Measurements from ENCODE around the gene SIKE1. TPM values are rescaled to one million over a fixed set of nuclear protein-coding genes. Genes with fewer than 3 reads are reported as not detected.

SIKE1 gene
- polyA plus RNA-seq, 3 donors: 15.2 to 30.4 (median 26.9) TPM

GRCh38 chr1:114749835-114750234 lies 30.6 kb downstream of the SIKE1 start:
- Mint-ChIP-seq H3K4me1 (peaks cover 43% of the 10 kb centered on the region), H3K4me3 (no peak overlapping the region), H3K9me3 (no peaks in the 10 kb centered on the region), H3K36me3 (peaks cover 43 to 61% of the 10 kb centered on the region in 2 donors), H3K27me3 (ENCODE audit: low read depth in 3 of 3) (peaks cover 0 to 2% (median 0%) of the 10 kb centered on the region in 3 donors), H3K27ac (no peak overlapping the region)
- H3K27ac ChIP-seq (ENCODE audit: low read depth in 1 of 2, low read length in 2 of 2): peak overlapping the region in 1 of 2 donors; percentile 13
- no peak overlapping the region for H3K4me2 ChIP-seq (replicated peaks; ENCODE audit: extremely low read depth, low read length, poor library complexity, severe bottlenecking)
- peaks cover 46 to 63% of the 10 kb centered on the region in 2 donors for H3K36me3 ChIP-seq (replicated peaks in 1 of 2; ENCODE audit: control insufficient read depth in 1 of 2, insufficient read depth in 2 of 2, low read length in 2 of 2)
- WGBS (ENCODE audit: insufficient coverage): 96% methylated on average over 3 of the region's 5 CpGs
- H4K20me1 ChIP-seq (ENCODE audit: insufficient read depth, low read length): peaks cover 100% of the 10 kb centered on the region
- H3K4me1 ChIP-seq (ENCODE audit: control insufficient read depth in 1 of 2, insufficient read depth in 2 of 2, low read length in 2 of 2): peaks cover 2 to 12% of the 10 kb centered on the region in 2 donors
- no peak for DNase-seq
- peaks cover 100% of the 10 kb centered on the region for H3K79me2 ChIP-seq (ENCODE audit: insufficient read depth, low read length)
- no peaks in the 10 kb centered on the region for H3K27me3 ChIP-seq (ENCODE audit: control insufficient read depth in 2 of 2, insufficient read depth in 2 of 2, low read length in 2 of 2)
- no peak overlapping the region for H3K4me3 ChIP-seq (replicated peaks in 1 of 3; ENCODE audit: low read depth in 2 of 3, low read length in 3 of 3)
- no peaks in the 10 kb centered on the region for H3K9me3 ChIP-seq (replicated peaks in 1 of 2; ENCODE audit: control insufficient read depth in 1 of 2, insufficient read depth in 1 of 2, low read length in 2 of 2)
- no peak for TF ChIP-seq CTCF (IDR thresholded peaks at IDR 0.05)
- no peak overlapping the region for H3K9ac ChIP-seq (ENCODE audit: insufficient read depth, low read length, poor library complexity, severe bottlenecking)
- intact Hi-C loops (cut with micrococcal nuclease): no loop called here
- H2AFZ ChIP-seq (ENCODE audit: insufficient read depth, low read depth, low read length, poor library complexity, severe bottlenecking): no peak overlapping the region

GRCh38 chr1:114746450-114747121 lies 33.9 kb downstream of the SIKE1 start:
- no peaks in the 10 kb centered on the region for H3K9me3 ChIP-seq (replicated peaks in 1 of 2; ENCODE audit: control insufficient read depth in 1 of 2, insufficient read depth in 1 of 2, low read length in 2 of 2)
- no peaks in the 10 kb centered on the region for H3K9me3 Mint-ChIP-seq
- intact Hi-C loops (cut with micrococcal nuclease): no loop called here
- peak overlapping the region in 1 of 2 donors; percentile 36 for H3K27ac ChIP-seq (ENCODE audit: low read depth in 1 of 2, low read length in 2 of 2)
- no peak overlapping the region for H3K9ac ChIP-seq (ENCODE audit: insufficient read depth, low read length, poor library complexity, severe bottlenecking)
- WGBS (ENCODE audit: insufficient coverage): 86% methylated on average over 2 of the region's 6 CpGs
- H3K36me3 ChIP-seq (replicated peaks in 1 of 2; ENCODE audit: control insufficient read depth in 1 of 2, insufficient read depth in 2 of 2, low read length in 2 of 2): peaks cover 60 to 95% of the 10 kb centered on the region in 2 donors
- H3K36me3 Mint-ChIP-seq: peaks cover 61 to 85% of the 10 kb centered on the region in 2 donors
- H4K20me1 ChIP-seq (ENCODE audit: insufficient read depth, low read length): peaks cover 100% of the 10 kb centered on the region
- H3K79me2 ChIP-seq (ENCODE audit: insufficient read depth, low read length): peaks cover 100% of the 10 kb centered on the region
- H3K4me3 Mint-ChIP-seq: no peak overlapping the region
- no peak overlapping the region for H3K4me2 ChIP-seq (replicated peaks; ENCODE audit: extremely low read depth, low read length, poor library complexity, severe bottlenecking)
- no peaks in the 10 kb centered on the region for H3K27me3 ChIP-seq (ENCODE audit: control insufficient read depth in 2 of 2, insufficient read depth in 2 of 2, low read length in 2 of 2)
- H2AFZ ChIP-seq (ENCODE audit: insufficient read depth, low read depth, low read length, poor library complexity, severe bottlenecking): no peak overlapping the region
- H3K4me1 Mint-ChIP-seq: peaks cover 17% of the 10 kb centered on the region
- no peak for TF ChIP-seq CTCF (IDR thresholded peaks at IDR 0.05)
- peak overlapping the region in 1 of 7 donors; percentile 35 for H3K27ac Mint-ChIP-seq
- H3K4me3 ChIP-seq (replicated peaks in 1 of 3; ENCODE audit: low read depth in 2 of 3, low read length in 3 of 3): no peak overlapping the region
- H3K27me3 Mint-ChIP-seq (ENCODE audit: low read depth in 3 of 3): peaks cover 0 to 2% (median 0%) of the 10 kb centered on the region in 3 donors
- DNase-seq: no peak
- no peaks in the 10 kb centered on the region for H3K4me1 ChIP-seq (ENCODE audit: control insufficient read depth in 1 of 2, insufficient read depth in 2 of 2, low read length in 2 of 2)

All from CD14-positive monocyte (primary cell).